Measurements from ENCODE around the gene SAMD3.
"Not testable (repeated sequence)": the region's sequence is repeated elsewhere in the genome, so short reads cannot be mapped to it uniquely, and the experiment has no call there.

The SAMD3 gene

DNA sequence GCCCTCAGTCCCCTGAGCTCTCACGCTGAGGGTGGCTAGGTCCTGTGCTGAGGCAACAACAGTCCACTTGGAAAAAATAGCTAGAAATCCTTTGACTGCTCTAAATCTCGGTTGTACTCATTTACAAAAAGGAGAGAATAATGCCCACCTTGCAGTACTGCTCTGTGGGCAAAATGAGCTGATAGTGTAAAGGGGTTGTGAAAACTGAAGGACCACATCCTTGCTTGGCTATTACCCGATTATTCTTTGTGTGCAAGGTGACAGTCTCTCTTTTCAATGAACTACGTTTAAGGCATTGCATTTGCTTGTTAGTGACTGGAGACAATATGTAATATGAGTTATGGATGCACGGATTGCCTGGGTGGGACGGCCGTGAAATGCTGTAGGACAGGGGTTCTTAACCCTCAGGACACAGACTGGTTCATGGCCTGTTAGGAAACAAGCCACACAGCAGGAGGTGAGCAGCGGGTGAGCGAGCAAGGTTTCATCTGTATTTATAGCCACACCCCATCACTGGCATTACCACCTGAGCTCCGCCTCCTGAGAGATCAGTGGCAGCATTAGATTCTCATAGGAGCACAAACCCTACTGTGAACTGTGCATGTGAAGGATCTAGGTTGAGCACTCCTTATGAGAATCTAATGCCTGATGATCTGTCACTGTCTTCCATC lies 14.6 kb downstream of the SAMD3 start:
- DNase-seq: no peak

DNA sequence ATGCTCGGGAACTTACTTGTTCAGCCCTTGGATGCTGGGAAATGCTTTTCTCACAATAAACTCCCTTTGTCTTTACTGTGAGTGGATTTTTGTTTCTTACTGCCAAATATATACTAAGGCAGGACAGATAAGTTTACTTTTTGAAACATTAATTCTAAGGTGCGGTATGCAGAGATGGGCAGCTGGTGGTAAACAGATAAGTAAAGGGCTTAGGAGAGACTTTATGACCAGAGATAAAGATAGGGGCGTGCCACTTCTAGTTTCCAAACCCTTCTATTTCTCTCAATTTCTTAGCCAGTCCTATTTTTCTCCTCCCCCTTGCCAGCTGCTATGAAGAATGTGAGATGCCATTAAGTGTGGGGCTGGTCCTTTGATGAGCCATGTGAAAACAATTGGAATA lies 16.3 kb downstream of the SAMD3 start:
- DNase-seq: no peak

DNA sequence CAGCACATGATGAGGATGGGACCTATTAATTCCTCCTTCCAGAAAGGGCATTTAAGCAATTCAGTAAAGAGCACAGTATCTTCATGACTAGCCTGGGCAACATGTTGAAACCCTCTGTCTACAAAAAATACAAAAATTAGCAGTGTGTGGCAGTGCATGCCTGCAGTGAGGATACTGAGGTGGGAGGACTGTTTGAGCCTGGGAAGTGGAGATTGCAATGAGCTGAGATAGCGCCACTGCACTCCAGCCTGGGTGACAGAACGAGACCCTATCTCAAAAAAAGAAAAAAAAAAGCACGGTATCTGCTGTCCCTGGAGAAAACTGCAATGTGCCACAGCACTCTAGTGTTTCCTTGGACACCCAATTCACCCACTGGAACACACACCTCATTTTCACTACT lies 18.4 kb downstream of the SAMD3 start:
- no peak for DNase-seq

DNA sequence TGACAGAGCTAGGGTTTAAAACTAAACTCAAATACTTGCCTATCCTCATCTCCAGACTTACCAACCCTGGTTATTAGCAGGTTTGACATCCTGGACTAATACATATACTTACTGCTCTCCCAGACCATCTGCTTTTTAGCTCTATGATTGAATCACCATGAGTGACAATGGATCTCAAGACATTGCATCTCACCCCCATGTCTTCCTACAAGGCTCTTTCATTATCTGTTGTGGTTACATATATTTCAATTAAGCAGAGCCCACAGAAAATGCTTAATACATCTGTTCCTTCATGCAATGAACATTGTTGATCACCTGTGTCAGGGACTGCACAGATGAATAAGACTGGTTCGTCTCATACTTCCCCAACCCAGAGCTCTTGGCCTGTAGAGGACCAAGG lies 19.4 kb downstream of the SAMD3 start:
- no peak for DNase-seq

DNA sequence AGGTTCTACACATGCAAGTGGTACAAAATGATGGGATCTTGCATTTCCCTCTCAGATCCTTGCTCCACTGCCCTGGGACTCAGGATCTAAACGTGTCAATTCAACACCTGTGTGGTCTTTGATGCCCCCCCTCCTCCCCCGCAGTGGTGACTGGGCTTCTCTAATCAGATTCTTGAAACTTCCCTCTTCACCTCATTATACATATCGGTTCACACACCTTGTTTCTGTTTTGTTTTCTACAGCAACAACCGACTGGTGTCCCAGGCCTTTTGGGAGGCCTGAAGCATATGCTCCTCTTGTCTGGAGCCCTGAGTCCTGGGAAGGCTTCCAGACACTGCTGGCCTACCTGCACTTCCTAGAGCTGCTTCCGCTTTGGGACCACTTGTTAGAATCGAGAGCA lies 20.0 kb downstream of the SAMD3 start:
- DNase-seq: no peak

DNA sequence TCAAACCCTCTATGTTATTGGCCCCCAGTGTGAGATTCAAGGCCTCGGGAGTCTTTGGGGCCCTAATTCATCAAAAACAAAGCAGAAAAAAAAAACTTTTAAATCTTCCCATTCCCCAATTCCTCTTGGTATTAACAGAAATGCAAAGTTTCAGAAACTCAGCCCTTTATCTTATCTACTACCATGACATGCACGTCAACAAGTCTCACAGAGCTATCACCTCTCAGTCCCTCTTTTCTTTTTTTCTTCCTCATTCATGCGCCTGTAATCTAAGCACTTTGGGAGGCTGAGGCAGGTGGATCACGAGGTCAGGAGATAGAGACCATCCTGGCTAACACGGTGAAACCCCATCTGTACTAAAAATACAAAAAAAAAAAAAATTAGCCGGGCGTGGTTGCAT lies 22.7 kb downstream of the SAMD3 start:
- no peak for DNase-seq

DNA sequence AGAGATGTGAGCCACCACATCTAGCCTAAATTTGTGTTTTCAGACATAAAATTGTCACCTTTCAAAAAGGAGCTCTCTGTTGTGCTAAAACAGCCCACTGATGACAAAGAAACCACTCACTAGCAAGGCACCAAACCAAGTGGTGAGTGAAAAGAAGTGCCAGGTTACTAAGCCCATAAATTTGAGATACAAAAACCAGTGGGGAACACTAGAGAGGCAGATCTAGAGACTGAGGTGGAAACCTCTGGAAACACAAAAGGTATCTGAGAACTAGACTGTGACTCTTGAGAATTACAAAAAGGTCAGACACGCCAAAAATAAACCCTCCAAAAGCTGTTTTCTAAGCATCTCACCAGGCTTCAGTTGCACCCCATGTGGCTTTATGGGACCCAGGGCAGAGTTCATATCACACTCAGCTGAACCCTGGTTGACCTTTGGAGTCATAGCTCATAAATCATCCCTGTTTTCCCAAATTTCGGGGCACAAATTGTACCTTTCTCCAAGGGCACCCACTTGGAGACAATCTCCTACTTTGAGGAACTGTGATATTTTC lies 24.2 kb downstream of the SAMD3 start:
- no peak for DNase-seq

DNA sequence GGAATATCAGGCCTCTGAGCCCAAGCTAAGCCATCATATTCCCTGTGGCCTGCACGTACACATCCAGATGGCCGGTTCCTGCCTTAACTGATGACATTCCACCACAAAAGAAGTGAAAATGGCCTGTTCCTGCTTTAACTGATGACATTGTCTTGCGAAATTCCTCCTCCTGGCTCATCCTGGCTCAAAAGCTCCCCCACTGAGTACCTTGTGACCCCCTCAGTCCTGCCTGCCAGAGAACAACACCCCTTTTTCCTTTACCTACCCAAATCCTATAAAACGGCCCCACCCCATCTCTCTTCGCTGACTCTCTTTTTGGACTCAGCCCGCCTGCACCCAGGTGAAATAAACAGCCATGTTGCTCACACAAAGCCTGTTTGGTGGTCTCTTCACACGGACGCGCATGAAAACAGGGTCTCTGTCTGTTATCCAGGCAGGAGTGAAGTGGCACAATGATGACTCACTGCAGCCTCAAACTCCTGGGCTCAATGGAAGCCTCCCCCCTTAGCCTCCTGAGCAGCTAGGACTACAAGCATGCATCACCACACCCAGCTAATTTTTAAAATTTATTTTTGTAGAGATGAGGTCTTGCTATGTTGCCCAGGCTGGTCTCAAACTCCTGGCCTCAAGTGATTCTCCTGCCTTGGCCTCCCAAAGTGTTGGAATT lies 24.8 kb downstream of the SAMD3 start:
- not testable (repeated sequence) for DNase-seq

DNA sequence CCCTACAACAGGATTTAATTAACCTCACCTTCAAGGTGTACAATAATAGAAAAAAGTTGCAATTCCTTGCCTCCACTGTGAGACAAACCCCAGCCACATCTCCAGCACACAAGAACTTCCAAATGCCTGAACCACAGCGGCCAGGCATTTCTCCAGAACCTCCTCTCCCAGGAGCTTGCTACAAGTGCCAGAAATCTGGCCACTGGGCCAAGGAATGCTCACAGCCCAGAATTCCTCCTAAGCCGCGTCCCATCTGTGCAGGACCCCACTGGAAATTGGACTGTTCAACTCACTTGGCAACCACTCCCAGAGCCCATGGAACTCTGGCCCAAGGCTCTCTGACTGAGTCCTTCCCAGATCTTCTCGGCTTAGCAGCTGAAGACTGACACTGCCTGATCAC lies 28.3 kb downstream of the SAMD3 start:
- not testable (repeated sequence) for DNase-seq

DNA sequence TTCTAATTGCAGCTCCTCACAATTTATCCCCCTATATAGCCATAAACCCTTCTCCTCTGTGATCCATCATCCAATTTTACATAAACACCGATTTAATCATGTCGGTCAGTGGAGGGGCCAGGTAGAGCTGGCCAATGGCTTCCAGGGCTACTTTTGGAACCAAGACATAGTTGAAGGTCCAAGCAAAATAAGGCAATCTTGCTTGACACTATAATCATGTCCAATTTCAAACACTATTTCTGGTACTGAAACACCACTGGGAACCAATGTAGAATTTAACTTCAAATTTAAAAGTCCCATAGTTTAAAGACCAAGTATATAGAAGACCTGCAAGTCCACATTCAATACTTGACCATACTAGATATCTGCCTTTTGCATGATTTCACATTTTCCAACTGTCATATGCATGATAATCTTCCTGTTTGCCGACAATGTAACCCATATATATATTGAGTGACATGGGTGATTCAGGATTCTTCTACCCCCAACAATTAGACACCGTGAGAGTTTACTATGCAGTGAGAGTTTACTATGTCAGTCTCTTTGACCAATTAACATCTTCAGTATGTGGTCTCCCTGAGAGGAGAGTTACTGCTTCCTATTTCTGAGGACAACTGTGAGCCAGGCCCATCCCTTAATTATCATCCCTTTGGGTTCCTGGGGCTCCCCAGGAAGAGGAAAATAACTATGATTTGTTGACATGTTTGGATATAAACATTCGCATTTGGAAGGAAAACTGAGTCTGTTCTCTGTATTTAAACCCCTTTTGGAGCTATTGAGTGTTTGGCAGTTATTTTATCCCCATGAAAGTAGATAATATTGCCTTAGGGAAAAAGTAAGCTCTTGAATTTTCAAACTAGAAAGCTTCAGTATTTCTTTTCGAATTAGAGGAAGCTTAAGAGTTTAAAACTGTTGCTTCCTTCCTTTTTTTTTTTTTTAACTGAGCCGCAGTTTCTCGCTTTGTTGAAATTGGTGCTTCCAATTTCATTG lies 31.8 kb downstream of the SAMD3 start:
- DNase-seq: no peak

DNA sequence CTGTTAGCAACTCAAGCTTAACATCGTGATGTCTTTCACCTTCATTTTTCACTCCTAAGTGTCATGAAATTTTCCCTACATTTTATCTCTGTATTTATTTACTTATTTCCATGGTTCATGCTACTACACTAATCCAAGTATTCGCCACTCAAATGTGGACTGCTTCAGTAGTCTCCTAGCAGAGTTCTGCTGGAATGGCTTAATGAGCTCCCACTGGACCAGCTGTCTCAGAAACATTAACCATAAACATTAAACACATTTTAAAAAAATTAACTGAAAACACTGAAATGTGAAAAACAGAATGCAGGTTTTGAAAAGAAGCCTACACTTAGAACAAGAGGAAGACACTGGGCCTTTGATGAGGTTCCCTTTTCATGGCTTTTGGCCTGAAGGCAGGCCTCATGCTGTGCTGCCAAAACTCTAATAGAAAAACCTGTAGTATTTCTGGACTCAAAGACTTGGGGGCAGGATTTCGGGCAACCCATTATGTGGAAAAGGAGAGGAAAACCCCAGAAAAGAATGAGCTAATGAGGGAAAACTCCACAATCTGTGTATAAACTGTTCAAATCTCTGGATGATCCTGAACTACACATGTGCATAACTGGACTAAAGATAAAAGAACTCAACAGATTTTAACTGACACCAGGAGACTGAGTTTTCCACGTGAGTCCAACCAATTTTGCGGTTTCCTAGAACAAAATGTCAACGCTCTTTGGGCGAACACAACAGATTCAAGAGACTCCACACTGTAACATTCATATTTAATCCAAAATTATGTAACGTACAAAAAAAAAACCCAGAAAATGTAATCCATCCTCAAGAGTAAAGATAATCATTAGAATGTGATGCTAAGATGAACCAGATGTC lies 33.0 kb downstream of the SAMD3 start:
- DNase-seq: no peak

DNA sequence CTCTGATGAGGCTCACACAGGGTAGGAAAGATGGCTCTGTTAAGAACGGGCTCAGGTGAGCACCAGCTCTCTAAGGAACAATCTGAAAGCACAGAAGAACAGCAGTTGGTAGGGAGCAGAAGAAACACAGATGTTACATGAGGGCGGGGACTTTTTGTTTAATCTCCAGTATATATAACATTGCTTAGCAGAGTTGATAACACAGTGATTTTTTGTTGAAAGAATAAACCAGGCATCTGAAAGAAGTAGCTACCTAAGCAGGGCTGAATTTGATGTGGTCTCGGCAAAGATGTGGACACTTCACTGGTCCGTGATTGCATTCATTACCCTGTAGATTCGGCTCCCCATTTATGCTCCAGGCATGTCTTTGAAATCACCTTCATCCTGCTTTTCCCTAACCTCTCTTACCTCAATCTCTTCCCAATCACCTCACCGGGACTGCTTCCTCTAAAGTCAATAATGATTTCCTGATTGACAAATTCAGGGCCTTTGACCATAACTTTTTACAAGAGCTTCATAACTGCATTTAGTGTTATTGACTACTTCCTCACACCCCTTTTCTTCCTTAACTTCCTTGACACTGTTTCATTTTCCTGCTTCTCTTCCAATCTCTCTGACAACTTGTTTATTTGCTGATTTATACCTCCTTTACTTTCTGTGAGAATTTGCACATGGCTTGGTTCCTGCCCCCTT lies 34.4 kb downstream of the SAMD3 start:
- no peak for DNase-seq

DNA sequence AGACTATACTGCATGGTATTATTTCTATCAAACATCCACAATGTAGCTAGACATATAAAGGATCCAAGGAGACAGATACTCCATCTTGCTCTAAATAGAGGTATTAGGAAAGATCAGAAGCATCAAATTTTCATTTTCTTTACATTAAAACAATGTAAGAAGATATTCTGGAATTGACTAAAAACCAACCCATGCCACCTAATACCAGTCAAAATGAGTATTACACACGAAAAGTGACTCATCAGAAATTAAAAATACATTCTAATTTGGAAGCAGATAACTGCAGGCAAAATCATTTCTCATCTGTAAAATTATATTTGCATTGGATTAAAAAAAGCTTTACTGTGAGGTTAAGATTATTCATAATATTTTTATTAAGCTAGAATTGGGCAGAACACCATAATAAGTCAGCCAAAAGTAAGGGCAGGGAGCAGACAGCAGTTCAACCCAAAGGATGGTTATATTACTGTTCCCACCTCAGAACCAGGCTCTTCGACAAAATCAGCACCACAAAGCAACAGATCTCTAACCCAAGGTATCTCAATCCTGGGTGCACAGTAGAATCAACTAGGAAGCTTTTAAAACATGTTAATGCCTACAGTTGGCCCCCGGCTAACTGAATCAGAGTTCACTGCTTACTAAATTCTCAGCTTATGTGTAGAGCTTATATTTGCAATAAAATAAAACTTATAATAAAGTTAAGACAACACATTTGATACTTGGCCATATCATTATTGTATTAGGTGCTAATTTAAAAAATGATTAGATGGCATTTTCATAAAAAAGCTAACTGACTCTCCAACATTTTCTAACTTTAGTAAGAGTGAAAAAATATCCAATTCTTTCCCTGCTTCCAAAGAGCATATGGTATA lies 35.2 kb downstream of the SAMD3 start:
- DNase-seq: no peak

DNA sequence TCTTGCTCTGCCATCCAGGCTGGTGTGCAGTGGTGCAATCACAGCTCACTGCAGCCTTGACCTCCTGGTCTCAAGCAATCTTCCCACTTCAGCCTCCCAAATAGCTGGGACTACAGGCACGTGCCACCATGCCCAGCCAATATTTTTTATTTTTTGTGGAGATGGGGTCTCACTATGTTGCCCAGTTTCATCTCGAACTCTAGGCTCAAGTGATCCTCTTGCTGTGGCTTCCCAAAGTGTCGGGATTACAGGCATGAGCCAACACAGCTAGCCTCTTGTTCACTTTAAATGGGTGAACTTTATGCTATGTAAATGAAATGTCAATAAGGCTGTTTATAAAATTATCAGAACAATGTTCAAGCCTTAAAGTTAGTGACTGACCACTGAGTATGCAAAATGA lies 37.1 kb downstream of the SAMD3 start:
- no peak for DNase-seq

DNA sequence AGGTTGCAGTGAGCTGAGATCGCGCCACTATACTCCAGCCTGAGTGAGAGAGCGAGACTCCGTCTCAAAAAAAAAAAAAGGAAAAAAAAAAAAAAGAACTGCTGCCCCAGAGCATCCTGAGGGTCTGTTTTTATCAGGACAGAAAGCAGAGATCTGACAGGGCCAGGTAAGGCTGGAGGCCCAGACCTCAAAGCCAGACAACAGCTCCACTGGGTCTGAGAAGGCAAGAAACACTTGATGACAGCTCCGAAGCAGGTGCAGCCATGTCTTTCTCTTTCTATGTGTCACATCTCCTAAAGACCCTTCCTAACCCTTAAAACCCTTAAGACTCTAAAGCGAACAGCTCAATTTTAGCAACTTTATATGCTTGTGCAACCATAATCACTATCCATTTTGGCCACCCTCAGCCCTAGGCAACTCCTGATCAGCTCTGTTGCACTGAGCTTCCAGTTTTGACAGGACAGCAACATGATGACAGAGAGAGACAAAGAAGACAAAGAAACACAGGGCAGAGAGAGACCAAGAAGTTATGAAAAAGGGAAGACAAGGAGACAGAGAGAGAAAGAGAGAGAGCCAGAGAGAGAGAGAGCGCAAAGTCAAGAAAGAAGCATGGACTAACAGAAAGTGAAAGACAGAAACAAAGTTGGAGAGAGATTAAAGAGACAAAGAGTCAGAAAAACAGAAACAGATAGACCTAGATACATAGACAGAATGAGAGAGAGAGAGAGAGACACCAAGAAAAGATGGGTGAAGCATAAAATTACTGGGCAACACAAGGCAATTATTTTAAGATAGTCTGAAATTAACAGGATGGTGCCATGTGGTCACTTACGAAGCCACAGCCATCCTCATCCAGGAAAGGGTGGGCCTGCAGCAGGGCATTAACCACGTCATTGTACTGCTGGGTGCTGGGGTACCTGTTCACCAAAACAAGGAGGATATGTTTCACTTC lies 39.2 kb downstream of the SAMD3 start:
- no peak for DNase-seq

DNA sequence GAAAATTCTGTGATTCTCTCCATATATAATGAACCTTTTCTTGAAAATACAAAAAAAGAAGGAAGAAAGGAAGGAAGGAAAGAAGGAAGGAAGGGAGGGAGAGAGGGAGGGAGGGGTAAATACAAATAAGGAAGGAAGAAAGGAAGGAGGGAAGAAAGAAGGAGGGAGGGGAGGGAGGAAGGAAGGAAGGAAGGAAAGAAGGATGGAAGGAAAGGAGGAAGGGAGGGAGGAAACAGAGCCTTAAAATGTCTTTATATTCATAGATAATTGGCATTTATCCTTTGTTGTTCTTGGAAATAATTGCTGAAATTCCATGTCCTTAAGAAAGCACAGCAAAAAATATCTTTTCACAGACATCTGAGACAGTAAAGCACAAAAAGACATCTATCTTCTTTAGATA lies 40.3 kb downstream of the SAMD3 start:
- no peak for DNase-seq

DNA sequence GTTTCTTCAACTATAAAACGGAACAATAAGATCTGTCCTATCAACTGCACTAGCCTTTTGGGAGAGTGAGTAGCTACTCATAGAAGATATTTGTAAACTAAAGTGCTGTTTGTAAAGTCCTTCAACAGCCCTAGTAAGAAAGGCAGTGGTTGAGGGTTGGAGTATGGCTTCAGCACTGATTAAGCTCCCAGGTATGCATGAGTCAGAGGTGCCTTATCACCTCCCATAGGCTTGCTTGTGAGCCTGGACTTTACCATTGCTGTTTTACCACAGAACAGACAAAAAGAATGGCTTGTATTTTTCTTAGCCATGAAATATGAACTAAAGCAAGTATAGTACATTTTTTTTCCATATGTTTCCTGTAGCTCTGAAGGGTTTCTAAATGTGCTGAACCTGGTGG lies 44.1 kb downstream of the SAMD3 start:
- DNase-seq: no peak

DNA sequence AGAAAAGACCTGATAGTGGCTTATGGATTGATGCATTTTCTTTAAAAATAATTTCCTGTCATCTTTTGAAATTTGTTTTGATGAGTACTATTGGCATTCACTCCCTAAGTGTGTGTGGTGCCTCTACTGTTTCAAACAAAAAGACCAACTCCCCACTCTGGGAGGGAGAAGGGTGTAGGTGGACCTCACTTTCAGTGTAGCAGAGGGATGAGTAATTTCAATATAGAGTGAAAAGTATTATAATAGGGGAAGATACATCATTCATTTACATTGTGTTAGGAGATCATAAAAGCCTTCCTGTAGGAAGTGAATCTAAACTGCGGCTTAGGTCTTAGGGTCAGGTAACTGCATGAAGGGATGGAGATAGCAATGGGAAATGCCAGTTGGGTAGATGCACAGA lies 46.4 kb downstream of the SAMD3 start:
- no peak for DNase-seq

DNA sequence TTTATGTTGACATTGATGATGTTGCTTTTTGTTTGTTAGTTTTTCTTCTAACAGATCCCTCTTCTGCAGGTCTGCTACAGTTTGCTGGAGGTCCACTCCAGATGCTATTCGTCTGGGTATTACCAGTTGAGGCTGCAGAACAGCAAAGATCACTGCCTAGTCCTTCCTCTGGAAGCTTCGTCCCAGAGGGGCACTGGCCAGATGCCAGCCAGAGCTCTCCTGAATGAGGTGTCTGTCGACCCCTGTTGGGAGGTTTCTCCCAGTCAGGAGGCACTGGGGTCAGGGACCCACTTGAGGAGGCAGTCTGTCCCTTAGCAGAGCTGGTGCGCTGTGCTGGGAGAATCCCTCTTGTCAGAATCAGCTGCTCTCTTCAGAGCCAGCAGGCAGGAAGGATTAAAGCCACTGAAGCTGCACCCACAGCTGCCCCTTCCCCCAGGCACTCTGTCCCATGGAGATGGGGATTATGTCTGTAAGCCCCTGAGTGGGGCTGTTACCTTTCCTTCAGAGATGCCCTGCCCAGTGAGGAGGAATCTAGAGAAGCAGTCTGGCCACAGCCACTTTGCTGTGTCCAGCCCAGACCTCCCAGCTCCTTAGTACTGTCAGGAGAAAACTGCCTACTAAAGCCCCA lies 49.3 kb downstream of the SAMD3 start:
- DNase-seq: not testable (repeated sequence)

All from activated effector memory CD4-positive, alpha-beta T cell treated with Interleukin-2 at 50 U/mL for 16 hours (primary cell).